Stimulated activated naive CD8-positive, alpha-beta T cell treated with anti-CD3 and anti-CD28 coated beads, Interleukin-15, Interleukin-2, amounts not matched to agents 100 U/mL and 50 U/mL, for 24 hours (primary cell): ENCODE results near the gene BCL2L1.

ENCODE experiments used
- ATAC-seq: fragments of 150-1000 bp; cut with Tn5 transposase; one replicate; pipeline ENCODE4 v1.10.0; 2021
- DNase-seq: peaks from one replicate; pipeline ENCODE4 v3.0.0; 2021

BCL2L1 gene

DNA sequence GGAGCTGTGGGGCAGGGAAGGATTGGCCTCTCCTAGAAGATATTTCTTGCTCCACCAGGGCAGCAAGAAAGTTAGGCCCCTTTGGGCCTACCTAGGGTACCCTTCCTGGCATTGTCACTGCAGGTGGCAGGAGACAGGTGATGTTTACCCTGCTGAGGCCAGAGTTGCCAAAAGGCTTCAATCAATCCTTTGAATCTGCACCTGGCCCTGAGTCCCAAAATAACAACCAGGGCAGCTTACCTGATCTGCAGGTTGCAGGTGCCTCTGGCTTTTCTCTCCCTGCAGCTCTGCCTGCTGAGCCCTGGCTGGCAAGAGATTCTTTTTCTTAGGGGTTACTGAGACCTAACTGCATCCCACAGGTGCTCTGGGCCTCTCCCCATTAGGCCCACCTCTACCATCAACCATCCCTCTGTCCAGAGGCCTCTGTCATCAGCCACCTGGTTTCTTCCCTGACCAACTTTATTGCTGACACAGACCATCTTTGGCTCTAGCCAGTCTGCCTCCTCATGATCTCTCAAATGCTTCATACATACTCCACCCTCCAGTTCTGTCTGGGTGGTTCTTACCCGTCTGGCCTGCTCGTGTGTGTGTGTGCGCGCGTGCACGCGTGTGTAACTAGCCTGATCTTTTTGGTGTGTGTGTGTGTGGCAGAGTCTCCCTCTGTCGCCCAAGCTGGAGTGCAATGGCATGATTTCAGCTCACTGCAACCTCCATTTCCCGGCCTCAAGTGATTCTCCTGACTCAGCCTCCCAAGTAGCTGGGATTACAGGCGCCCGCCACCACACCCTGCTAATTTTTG, 13.7 kb downstream of the BCL2L1 start:
- ATAC-seq = no peak
- DNase-seq = no peak

DNA sequence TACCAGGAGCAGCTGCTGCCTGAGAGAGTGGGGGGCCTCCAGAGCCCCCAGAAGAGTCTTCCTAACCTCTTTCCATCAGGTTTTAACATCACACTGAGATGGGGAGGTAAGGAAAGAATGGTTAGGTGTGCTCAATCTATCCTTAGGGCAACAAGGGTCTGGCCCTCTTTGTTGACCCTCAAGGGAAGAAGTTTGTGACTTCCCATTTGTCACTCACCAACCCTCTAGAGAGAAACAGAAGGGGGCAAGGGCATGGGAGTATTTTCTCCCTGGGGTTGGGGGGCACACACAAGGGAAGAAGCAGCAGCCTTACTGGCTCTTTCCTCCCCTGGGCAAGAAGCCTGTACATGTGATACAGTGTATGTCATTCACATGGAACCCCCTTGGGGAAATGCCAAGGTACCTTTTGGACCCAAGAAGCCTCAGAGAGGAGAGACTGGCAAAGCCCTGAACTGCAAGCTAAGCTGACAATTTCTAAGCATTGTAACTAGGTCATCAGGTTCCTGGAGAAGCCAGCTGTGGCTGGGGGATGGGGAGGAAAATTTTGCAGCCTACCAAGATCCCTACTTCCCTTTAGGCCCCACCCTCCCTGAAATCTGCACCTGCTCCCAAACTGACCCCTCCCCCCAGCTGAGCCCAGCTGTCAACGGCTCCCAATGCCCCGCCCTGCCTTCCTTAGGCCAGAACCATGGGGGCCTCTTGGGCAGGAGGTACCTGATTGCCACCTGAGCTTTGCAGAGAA, 14.5 kb downstream of the BCL2L1 start:
- DNase-seq = no peak
- ATAC-seq = peak; percentile 13

DNA sequence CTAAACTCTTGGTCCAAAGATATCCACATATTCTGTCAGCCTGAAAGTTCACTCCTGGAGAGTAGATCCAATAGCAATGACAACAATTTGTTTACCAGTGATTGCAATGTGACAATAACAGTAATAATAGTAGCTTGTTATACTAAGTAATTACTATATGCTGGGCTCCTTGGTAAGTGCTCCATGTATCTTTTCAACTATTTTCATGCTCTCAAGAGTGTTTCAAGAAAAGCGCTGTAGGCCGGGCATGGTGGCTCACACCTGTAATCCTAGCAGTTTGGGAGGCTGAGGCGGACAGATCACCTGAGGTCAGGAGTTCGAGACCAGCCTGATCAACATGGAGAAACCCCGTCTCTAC, 15.4 kb downstream of the BCL2L1 start:
- ATAC-seq = no peak

DNA sequence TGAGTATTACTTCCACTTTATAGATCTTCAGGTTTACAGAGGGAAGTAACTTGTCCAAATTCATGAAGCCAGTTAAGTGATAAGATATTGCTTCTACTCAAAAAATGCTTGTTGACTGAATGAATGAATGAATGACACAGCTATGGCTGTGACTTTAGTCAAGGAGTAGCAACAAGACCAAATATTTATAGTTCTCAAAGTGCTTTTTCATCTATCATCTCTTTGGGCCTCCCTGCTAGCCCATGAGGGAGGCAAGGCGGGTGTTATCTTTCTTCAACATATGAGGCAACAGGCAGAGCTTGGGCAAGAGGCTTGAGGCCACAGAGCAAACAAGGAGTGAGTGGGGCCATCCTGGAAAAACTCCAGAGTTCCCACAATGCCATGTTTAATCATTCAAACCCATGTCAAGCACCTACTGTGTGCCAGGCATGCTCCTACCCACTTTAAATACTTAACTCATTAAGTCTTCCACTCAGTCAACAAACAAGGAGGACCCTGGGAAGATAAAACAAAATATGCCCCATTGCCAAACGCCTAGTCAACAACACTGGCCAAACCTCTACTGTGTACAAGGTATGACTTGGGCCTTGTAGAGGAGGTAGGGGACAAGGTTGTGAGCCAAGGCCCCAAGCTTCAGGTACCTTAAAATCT, 15.9 kb downstream of the BCL2L1 start:
- no peak for ATAC-seq
- no peak for DNase-seq

More for the DNA sequence above, 15.4 kb downstream of the BCL2L1 start:
- DNase-seq = no peak

DNA sequence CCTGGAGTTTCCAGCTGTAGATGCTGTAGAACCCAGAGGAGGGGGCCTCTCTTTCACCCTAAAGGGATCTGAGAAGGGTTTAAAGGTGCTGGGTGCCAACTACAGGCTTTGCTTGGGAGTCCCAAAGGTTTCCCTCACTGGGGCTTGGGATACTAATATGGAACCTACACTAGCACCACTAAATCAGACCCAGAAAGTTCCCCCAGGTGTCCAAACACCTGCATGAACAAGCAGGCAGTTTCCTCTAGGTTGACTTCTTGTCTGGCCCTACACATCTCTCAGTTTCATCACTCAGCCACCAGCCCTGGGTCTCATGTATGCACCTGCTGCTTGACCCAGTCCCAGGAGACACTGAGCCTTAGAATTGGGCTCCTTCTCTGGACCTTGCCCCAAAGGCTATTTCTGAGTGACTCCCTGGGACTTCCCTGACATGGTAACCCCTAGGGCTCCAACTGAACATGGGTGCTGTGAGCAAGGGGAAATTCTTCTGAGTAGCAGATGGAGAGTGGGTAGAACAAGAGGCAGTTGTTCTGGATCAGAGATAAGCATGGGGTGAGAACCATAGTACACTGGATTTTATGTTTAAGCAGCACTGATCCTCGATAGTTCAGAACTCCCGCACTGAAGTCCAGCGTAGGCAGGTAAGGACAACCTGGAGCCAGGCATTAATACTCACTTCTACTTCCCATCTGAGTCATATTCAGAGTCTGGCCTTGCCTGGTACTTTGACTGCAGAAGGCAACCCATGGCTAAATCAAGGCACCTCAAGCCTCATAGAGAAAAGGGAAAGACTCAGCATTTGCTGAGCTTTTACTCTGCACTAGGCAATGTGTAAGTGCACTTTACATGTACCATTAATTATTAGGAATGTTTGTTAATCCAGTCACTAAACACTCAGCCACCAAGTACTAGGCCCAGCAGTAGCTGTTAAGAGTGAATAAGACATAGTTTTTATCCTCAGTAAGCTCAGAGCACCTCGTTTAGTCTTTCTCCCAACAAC, 16.8 kb downstream of the BCL2L1 start:
- no peak for DNase-seq
- no peak for ATAC-seq

DNA sequence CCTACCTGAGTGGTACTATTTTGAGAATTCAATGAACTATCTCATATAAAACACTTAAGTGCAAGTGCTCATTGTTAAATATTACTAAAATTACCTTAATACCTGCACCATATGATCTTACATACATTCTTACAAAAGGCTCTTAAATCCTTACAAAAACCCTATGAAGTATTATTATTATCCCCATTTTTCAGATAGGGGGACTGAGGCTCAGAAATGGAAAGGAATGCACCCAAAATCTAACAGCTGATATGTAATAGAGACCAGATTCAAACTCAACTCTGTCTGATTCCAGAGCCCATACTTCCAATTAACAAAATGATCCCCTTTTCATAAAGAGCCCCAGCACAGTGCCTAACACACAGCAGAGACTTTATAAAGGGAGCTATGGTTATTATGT, 17.5 kb downstream of the BCL2L1 start:
- ATAC-seq (no peak), DNase-seq (no peak)

DNA sequence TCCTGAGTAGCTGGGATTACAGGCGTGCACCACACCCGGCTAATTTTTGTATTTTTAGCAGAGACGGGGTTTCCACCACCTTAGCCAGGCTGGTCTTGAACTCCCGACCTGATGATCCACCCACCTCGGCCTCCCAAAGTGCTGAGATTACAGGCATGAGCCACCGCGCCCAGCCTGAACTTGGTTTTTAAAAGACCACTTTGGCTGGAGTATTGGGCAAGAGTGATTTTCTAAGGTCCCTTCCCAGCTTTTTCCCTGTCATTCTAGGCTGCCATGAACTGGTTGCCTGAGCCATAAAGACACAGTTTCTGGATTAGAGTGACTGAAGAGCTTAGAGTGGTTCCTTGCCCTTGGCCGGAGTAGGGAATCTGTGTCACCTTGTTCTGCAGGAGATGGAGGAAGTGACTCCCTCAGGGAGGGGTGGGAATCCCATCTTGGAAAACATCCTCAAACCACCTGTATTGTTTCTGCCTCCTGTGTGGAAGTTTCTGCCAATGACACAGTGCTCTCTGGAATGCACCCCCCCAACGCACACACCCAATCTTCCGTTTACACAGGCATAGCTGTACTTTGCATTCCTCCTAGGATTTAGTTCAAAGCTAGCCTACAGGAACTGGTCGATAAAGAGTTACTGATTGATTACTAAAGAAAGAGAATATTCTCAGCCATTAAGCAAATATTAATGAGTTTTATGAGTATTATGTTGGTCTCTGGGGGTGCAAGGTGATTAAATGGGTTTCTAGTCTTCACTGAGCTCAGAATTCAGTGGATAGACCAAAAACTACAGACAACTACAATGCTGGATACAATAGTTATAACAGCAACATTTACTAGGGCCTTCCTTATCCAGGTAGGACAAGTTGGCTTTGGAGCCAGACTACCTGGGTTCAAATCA, 18.2 kb downstream of the BCL2L1 start:
- ATAC-seq (no peak), DNase-seq (no peak)

DNA sequence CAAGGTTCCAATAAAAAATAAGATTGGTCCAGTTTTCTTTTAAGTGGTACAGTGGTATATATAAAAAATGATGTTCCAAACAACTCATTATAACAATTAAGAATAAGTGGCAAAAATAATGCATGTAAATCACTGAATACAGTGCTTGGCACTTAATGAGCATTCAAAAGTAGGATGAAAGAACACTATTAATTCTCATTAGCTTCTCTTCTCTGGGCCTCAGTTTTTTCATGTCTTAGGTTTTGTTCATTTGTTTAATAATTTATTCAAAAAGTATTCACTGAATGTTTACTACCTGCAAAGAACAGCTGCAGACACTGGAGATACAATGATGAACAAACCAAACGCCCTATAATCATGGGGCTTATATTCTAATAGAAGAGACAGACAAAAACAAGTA, 21.1 kb downstream of the BCL2L1 start:
- ATAC-seq (no peak), DNase-seq (no peak)

DNA sequence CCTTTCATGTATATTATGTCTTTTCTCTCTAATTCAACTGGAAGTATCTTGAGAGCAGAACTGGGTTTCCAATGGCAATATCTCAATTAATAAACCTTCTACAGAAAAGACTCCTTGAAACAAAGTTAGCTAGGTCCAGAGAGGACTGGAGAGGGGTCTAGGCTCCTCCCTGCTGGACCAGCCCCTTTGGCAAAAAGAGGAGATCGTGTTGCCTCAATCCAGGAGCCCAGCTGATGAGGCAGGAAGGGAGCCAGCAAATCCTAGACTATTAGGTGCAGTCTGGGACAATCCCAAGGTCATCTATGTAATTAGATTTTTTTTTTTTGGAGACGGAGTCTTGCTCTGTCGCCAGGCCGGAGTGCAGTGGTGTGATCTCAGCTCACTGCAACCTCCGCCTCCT, 21.9 kb downstream of the BCL2L1 start:
- DNase-seq = no peak
- ATAC-seq = no peak

DNA sequence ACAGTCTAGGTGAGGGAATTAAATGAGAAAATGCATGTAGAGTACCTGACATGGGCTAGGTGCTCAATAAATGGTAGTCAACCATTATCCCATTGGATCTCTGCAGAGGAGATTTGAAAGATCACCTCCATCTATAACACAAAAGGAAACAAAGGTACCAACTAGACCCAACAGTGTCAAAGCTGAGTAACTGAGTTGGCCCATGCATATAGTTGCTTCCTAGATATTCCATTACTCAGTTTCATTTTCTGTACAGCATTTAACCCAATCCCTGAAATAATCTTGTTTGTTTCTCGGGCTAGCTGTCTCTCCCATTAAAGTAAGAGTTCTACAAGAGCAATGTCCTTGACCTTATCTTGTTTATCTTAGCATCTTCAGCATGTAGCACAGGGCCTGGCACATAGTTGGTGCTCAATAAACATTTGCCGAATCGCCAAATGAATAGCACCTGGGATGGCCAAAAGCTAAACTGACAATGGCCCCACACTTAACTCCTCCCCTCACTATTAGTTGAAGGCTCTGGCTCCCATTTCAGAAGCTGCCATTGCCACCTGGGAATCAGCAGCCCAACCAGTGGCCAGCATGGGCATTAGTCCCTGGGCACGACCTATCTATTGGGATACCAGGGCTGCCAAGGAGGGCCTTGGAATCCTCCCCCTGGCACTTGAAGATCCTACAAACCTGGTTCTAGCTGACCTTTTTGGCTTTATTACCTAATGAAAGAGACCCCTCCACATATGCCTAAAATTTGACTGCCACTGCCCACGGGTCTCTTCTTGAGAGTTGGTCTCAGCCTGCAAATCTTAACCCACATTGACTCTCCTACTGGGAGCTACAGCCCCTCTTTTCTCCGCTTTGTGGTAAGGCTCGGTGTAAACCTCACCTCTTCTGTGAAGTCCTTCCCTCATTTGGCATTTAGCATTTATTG, 22.6 kb downstream of the BCL2L1 start:
- no peak for ATAC-seq
- DNase-seq = no peak

DNA sequence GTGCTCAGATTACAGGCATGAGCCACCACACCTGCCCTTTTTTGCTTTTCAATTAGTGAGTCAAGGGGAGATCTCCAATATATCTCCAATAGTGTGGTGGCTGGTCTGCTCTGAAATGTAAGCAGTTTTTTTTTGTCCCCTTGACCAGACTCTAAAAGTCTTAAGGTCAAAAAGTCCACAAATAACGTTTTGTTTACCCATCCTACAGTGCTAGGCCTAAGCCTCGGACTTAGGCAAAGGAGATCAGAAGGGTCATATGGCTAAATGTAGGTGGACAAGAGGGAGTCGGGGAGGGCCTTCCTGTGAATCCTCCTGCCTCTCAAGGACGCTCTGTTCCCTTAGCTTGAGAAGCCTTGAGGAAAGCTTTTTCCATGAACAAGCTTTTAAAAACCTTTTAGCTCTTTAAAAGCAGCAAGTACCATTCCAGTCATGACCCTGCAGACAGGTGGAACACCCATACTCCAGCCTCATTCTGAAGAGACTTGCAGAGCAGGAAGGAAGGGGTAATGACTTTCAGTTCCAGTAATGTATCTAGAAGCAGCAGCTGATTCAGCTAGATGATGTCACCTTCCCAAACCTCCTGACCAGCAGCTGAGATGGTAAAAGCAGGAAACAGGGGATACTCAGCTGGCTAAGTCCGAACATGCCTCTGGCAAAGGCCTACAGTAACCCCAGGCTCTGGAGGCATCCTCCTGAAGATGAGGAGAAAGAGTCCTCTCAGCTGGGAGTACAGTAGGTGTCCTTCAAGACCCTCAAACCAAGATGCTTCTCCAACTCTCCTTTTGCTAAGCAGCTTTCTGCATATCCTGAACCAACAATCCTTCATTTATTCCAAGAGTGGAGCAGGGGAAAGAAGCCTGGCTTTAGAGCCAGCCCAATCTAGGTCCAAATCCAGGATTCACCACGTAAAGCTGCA, 23.6 kb downstream of the BCL2L1 start:
- no peak for DNase-seq
- ATAC-seq = peak; percentile 68

DNA sequence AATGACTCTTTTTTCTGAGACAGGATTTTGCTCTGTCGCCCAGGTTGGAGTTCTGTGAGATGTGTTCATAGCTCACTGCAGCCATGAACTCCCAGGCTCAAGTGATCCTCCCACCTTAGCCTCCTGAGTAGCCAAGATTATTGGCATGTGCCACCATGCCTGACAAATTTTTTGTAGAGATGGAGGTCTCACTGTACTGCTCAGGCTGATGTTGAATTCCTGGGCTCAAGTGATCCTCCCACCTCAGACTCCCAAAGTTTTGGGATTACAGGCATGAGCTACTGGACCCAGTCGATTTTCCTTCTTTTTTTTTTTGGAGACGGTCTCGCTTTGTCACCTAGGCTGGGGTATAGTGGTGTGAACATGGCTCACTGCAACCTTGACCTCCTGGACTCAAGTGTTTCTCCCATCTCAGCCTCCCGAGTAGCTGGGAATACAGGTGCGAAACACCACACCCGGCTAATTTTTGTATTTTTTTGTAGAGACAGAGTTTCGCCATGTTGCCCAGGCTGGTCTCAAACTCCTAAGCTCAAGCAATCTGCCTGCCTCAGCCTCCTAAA, 24.3 kb downstream of the BCL2L1 start:
- DNase-seq (no peak), ATAC-seq (no peak)

DNA sequence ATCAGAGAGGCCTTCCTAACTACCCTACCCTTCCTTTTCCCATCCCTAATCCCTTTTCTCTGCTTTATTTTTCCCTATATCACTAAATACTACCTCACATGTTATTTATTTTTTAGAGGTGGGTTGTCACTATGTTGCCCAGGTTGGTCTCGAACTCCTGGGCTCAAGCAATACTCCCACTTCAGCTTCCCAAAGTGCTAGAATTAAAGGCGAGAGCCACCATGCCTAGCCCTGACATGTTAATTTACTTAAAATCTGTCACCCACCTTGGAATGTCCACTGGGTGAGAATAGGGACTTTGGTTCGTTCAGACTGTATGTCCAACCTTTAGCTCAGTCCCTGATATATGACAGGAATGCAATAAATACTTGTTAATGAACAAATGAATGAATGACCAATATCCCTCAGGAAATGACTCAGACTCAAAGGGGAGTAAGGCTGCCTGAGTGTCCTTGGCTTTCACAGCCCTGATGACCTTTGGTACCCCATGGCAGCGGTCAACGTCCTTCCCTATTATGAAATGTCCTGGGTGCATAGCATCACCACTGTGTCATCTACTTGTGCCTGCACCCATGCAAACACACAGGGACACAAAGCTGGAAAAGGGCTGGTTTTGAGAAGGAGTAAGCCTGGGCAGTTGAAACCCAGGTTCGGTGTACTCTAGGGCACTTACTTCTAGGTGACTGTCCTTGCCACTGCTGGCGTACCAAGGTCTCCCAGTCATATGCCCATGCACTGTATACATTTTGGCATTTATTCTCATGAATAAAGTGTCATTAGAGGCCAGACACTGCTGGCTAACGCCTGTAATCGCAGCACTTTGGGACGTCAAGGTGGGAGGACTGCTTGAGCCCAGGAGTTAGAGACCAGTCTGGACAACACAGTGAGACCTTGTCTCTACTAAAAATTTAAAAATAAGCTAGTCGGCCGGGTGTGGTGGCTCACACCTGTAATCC, 26.5 kb downstream of the BCL2L1 start:
- ATAC-seq = no peak
- no peak for DNase-seq

DNA sequence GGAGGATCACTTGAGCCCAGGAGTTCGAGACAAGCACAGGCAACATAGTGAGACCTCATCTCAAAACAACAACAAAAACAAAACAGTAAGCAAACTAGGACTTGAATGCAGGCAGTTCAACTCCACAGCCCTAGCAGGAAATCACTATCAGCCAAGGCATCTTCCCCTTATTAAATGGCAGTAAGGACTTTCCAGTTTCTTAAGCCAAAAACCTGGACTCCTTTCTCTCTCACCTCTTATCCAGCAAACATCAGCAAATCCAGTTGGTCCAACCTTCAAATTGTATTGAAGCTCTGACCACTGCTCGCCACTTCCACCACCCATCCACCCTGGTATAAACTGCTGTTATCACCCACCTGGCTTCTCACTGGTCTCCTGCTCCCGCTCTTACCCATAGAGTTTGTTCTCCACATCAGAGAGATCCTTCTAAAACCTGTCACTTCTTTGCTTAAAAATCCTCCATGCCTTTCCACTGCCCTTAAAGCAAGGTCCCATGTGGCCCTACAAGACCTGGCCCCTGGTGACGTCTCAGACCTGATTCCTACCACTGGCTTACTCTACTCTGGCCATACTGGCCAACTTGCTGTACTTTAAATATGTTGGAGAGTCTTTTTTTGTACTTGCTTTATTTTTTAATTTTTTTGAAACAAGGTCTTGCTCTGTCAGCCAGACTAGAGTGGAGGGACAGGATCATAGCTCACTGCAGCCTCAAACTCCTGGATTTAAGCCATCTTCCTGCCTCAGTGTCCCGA, 27.6 kb downstream of the BCL2L1 start:
- ATAC-seq = no peak

DNA sequence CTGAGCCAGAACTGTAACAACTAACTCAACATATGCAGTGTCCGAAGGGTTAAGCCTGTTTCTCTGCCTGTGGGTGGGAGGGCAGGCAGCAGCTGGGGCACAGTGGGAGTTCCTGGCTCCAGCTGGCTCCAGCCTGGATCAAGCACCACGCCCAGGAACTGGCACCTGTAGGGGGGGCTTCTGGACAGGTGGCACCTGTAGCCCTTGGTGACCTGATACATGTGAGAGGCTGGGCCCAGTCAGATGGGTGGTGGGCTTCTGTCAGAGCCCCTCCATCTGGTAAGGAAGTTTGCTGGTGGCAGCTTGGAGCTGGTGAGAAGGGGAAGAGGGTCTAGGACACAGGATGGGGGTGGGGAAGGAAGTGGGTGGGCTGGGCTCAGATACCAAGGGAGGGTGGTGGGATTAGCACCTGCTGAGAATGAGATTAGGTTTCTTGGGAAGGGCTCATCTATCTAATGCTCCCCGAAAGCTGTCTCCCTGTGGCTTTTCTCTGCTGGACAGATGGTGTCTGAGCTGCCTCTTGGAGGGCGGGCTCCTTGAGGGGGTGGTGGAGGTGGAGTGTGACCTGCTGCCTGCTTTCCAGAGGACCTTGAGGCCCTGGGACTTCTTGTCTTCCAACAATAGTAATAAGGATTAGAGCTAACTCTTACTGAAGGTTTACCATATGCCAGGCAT, 28.5 kb downstream of the BCL2L1 start:
- ATAC-seq = no peak
- DNase-seq = no peak

More for the DNA sequence above, 27.6 kb downstream of the BCL2L1 start:
- no peak for DNase-seq

DNA sequence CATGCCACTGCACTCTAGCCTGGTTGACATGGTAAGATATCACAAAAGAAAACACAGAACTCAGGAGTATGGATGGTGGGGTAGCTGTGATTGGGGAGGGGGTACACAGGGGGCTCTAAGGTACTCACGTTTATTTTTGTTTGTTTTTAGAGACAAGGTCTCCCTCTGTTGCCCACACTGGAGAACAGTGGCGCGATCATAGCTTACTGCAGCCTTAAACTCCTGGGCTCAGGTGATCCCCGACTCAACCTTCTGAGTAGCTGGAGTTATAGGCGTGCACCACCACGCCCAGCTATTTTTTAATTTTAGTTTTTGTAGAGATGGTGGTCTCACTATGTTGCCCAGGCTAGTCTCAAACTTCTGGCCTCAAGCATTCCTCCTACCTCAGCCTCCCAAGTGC, 29.3 kb downstream of the BCL2L1 start:
- DNase-seq (no peak), ATAC-seq (no peak)
